Adrenal gland (tissue), 5 donors: ENCODE data around the gene AOX1.

Experiments used
- CTCF ChIP-seq, 6 experiments: fragments of 450-650 bp in 4 of 6; fragments of 200-600 bp in 2 of 6; sonication (generic) in 1 of 6; IDR thresholded peaks; 1 replicate in 5 of 6; 2 replicates in 1 of 6; pipeline versions ENCODE4 v1.5.1 to v1.8.0; 2016 to 2021; ENCODE audit warnings: antibody characterized with exemption in 6 of 6, mild to moderate bottlenecking in 2 of 6, moderate library complexity in 1 of 6
- POLR2A ChIP-seq, 2 donors: fragments of 450-650 bp; IDR thresholded peaks; one replicate each; pipeline ENCODE4 v1.6.1; 2017; ENCODE audit warnings: antibody characterized with exemption in 2 of 2, mild to moderate bottlenecking in 2 of 2, moderate library complexity in 1 of 2
- donor health status: DM: no; HTN: no; CAD: no.

GRCh38 chr2:200716386-200716785, 130.6 kb downstream of the AOX1 start:
- TF ChIP-seq CTCF (IDR thresholded peaks at IDR 0.05) (no peak), POLR2A (IDR thresholded peaks at IDR 0.05) (no peak)
